HAP-1 (cell line): ENCODE data around the gene CAP2.
A peak's percentile ranks its signal among the peaks of the same experiment; 100 is the strongest.

Experiments used
- DNase-seq, 2 experiments: peaks; one replicate each; pipeline ENCODE4 v3.0.0-alpha.2; 2016 to 2020; ENCODE audit warnings: low spot score in 2 of 2
- H3K27me3 ChIP-seq: fragments of 250-450 bp; sonication (Bioruptor Pico); 2 replicates; pipeline ENCODE4 v1.5.1; 2020; ENCODE audit warnings: low read depth, mild to moderate bottlenecking, moderate library complexity
- H3K36me3 ChIP-seq: fragments of 250-450 bp; sonication (Bioruptor Pico); replicated peaks from 2 replicates; pipeline ENCODE4 v1.5.1; 2020; ENCODE audit warnings: mild to moderate bottlenecking
- H3K4me1 ChIP-seq: fragments of 250-450 bp; sonication (Bioruptor Pico); 2 replicates; pipeline ENCODE4 v1.5.1; 2020; ENCODE audit warnings: mild to moderate bottlenecking
- H3K4me3 ChIP-seq: fragments of 250-450 bp; sonication (Bioruptor Pico); 2 replicates; pipeline ENCODE4 v1.5.1; 2020; ENCODE audit warnings: mild to moderate bottlenecking, moderate library complexity
- H3K9me3 ChIP-seq: fragments of 250-450 bp; sonication (Bioruptor Pico); 2 replicates; pipeline ENCODE4 v1.5.1; 2020; ENCODE audit warnings: mild to moderate bottlenecking, moderate library complexity
- in situ Hi-C: fragments of 300-500 bp; cut with MboI; formaldehyde crosslinking; loops from 3 replicates; pipeline ENCODE4 v1.14.3; 2020; ENCODE audit warnings: low sequenced_read_pairs, inconsistent platforms, mixed read lengths

CAP2 gene

GRCh38 chr6:17601386-17601703 is 207.9 kb downstream of the CAP2 start:
- no peak for DNase-seq
- Histone ChIP-seq H3K4me1 (peaks cover 6% of the 10 kb centered on the region), H3K36me3 (peaks cover 4% of the 10 kb centered on the region), H3K27me3 (no peaks in the 10 kb centered on the region), H3K9me3 (no peaks in the 10 kb centered on the region), H3K4me3 (peak overlapping the region; percentile 65)
- in situ Hi-C loops = no loop called here

- no peak overlapping the region for H3K4me3 ChIP-seq
- H3K9me3 ChIP-seq = no peaks in the 10 kb centered on the region
- no peak for DNase-seq
- no peaks in the 10 kb centered on the region for H3K27me3 ChIP-seq
- H3K36me3 ChIP-seq = peaks cover 4% of the 10 kb centered on the region
- in situ Hi-C loops = no loop called here
- H3K4me1 ChIP-seq = peaks cover 6% of the 10 kb centered on the region
Observed at GRCh38 chr6:17602888-17603287, 209.5 kb downstream of the CAP2 start.

- DNase-seq = no peak
- in situ Hi-C loops = no loop called here
Observed at GRCh38 chr6:17606606-17607005, 213.2 kb downstream of the CAP2 start.

More at GRCh38 chr6:17606606-17607005, 213.2 kb downstream of the CAP2 start:
- Histone ChIP-seq H3K9me3 (no peaks in the 10 kb centered on the region), H3K4me3 (no peak overlapping the region), H3K27me3 (no peaks in the 10 kb centered on the region), H3K36me3 (peaks cover 20% of the 10 kb centered on the region), H3K4me1 (peaks cover 3% of the 10 kb centered on the region; the same call in 1 of the 2 replicates)
